ENCODE data around the gene SMC1A. TPM values are rescaled to one million over a fixed set of nuclear protein-coding genes. Genes with fewer than 3 reads are reported as not detected.

The SMC1A gene
- total RNA-seq, 1 experiment from 2014 or later: 15.7 TPM

DNA sequence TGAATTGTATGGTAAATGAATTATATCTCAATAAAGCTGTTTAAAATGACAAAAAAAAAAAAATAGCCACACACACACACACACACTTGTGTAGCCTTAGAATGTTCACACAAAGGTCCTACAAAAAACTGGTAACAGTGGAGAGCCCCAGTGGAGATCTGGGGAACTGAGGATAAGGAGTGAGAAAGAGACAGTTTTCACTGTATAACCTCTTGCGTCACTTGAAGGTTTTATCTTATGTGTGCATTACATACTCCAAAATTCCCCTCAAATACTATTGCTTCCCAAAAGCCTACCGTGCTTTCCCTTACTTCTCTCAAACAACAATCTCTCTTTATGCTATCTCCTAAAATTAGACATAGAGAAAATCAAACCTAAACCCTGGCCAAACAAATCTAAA is 67.8 kb downstream of the SMC1A start:
- no peak overlapping the region for H2AFZ ChIP-seq (ENCODE audit: low read length)
- H4K20me1 ChIP-seq (ENCODE audit: insufficient read depth, low read depth, low read length): no peaks in the 10 kb centered on the region
- no peaks in the 10 kb centered on the region for H3K4me1 ChIP-seq (ENCODE audit: low read length)
- no peak overlapping the region for H3K9ac ChIP-seq (ENCODE audit: low read length)
- H3K27ac ChIP-seq (ENCODE audit: low read length): no peak overlapping the region
- DNase-seq: no peak
- no peaks in the 10 kb centered on the region for H3K9me2 ChIP-seq (replicated peaks; ENCODE audit: insufficient read depth, low read length)
- no peak overlapping the region for H3K4me2 ChIP-seq (ENCODE audit: low read depth, low read length, poor library complexity, severe bottlenecking)
- H3K36me3 ChIP-seq (ENCODE audit: insufficient read depth, low read length): no peaks in the 10 kb centered on the region
- no peaks in the 10 kb centered on the region for H3K9me3 ChIP-seq (ENCODE audit: low read length)
- no peaks in the 10 kb centered on the region for H3K79me2 ChIP-seq (ENCODE audit: low read length)
- H3K4me3 ChIP-seq (ENCODE audit: low read length): no peak overlapping the region
- H3K27me3 ChIP-seq (ENCODE audit: low read length): no peaks in the 10 kb centered on the region

DNA sequence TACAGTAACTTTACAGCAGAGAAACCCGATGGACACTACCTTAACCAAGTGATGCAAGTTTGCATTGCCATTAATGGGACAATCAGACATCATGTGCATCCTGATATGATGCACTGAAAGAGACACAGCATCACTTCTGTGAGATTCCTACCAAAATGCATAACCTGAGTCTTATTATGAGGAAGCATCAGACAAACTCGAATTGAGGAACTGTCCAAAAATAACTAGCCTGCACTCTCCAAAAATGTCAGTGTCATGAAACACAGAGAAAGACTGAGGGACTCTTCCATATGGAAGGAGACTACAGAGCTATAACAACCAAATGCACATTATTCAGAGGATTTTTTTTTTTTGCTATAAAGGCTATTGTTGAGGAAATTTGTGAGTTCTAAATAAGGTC is 74.5 kb downstream of the SMC1A start:
- Histone ChIP-seq H3K79me2 (ENCODE audit: low read length) (no peaks in the 10 kb centered on the region), H3K27me3 (ENCODE audit: low read length) (no peaks in the 10 kb centered on the region), H3K27ac (ENCODE audit: low read length) (no peak overlapping the region), H3K9ac (ENCODE audit: low read length) (no peak overlapping the region), H3K9me3 (ENCODE audit: low read length) (no peaks in the 10 kb centered on the region), H3K4me2 (ENCODE audit: low read depth, low read length, poor library complexity, severe bottlenecking) (no peak overlapping the region), H3K4me3 (ENCODE audit: low read length) (no peak overlapping the region), H3K4me1 (ENCODE audit: low read length) (no peaks in the 10 kb centered on the region), H3K36me3 (ENCODE audit: insufficient read depth, low read length) (no peaks in the 10 kb centered on the region), H4K20me1 (ENCODE audit: insufficient read depth, low read depth, low read length) (no peaks in the 10 kb centered on the region), H2AFZ (ENCODE audit: low read length) (no peak overlapping the region), H3K9me2 (replicated peaks; ENCODE audit: insufficient read depth, low read length) (no peaks in the 10 kb centered on the region)
- no peak for DNase-seq

DNA sequence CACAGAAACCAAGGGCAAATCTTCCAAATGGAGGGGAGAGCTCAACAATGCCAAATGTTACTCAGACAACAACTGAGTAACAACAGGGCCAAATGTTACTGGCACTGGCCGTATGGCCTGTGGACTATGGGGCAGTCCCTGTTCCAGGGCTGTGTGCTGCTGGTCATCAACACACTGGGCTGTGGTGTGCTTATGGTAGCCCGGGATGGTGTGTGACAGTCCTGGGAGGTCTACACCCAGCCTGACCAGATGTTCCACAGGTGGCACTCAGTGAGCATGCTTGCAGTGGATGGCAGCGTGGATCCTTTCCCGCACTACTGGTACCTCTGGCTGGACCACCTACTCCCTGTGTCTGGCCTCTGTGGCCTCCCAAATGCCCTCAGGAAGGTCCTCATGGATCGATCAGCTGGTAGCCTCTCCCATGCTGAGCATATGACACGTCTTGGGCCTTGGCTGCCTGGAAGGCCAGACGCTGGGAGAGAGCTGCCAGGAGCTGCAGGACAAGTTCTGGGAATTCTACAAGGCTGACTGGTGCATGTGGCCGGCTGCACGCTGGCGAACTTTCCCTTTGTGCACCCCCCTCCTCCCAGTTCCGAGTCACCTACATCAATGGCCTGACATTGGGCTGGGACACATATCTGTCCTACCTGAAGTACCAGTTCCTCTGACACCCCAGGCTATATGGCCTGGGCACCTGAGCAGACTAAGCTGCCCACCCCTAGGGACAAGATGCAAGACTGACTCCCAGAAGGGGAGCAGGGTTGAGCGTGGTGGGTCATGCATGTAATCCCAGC is 81.4 kb downstream of the SMC1A start:
- Histone ChIP-seq H3K27ac (ENCODE audit: low read length) (no peak overlapping the region), H4K20me1 (ENCODE audit: insufficient read depth, low read depth, low read length) (no peaks in the 10 kb centered on the region), H3K9me2 (replicated peaks; ENCODE audit: insufficient read depth, low read length) (no peaks in the 10 kb centered on the region), H3K9me3 (ENCODE audit: low read length) (no peaks in the 10 kb centered on the region), H3K27me3 (ENCODE audit: low read length) (no peaks in the 10 kb centered on the region), H3K4me3 (ENCODE audit: low read length) (no peak overlapping the region), H3K79me2 (ENCODE audit: low read length) (no peaks in the 10 kb centered on the region), H3K4me2 (ENCODE audit: low read depth, low read length, poor library complexity, severe bottlenecking) (no peak overlapping the region), H3K36me3 (ENCODE audit: insufficient read depth, low read length) (no peaks in the 10 kb centered on the region), H3K4me1 (ENCODE audit: low read length) (no peaks in the 10 kb centered on the region), H3K9ac (ENCODE audit: low read length) (no peak overlapping the region), H2AFZ (ENCODE audit: low read length) (no peak overlapping the region)
- no peak for DNase-seq

DNA sequence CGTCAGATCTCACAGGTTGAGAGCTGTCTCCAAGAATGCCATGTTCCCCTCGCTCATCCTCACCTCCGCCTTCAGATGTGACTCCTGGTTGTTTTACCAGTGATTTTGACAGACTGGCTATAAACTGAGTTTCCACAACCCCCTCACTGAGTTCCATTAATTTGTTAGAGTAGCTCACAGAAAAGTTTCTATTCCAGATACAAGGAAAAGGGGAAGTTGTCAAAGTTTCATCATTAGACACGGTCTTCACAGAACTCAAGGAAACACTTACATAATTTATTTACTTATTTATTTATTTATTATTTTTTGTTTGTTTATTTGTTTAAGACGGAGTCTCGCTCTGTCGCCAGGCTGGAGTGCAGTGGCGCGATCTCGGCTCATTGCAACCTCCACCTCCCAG is 85.4 kb downstream of the SMC1A start:
- no peak overlapping the region for H3K4me2 ChIP-seq (ENCODE audit: low read depth, low read length, poor library complexity, severe bottlenecking)
- no peak for DNase-seq
- no peaks in the 10 kb centered on the region for H3K27me3 ChIP-seq (ENCODE audit: low read length)
- no peaks in the 10 kb centered on the region for H3K79me2 ChIP-seq (ENCODE audit: low read length)
- no peak overlapping the region for H3K27ac ChIP-seq (ENCODE audit: low read length)
- no peaks in the 10 kb centered on the region for H3K9me2 ChIP-seq (replicated peaks; ENCODE audit: insufficient read depth, low read length)
- H3K4me1 ChIP-seq (ENCODE audit: low read length): no peaks in the 10 kb centered on the region
- H3K4me3 ChIP-seq (ENCODE audit: low read length): no peak overlapping the region
- H3K9ac ChIP-seq (ENCODE audit: low read length): no peak overlapping the region
- no peak overlapping the region for H2AFZ ChIP-seq (ENCODE audit: low read length)
- no peaks in the 10 kb centered on the region for H3K36me3 ChIP-seq (ENCODE audit: insufficient read depth, low read length)
- H3K9me3 ChIP-seq (ENCODE audit: low read length): no peaks in the 10 kb centered on the region
- no peaks in the 10 kb centered on the region for H4K20me1 ChIP-seq (ENCODE audit: insufficient read depth, low read depth, low read length)

DNA sequence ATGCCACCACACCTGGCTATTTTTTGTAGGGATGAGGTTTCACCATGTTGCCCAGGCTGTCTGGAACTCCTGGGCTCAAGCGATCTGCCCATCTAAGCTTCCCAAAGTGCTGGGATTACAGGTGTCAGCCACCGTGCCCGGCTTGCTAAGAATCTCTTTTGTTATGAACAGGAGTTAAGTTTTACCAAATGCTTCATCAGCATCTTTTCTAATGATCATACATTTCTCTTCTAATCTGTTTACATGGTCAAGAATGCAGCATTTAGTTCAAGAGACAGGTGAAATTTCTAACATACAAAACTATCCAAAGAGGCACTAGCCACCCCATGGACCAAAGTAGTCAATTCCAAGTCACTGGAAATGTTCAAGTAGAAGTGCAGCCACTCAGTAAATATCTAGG is 88.6 kb downstream of the SMC1A start:
- Histone ChIP-seq H3K27me3 (ENCODE audit: low read length) (no peaks in the 10 kb centered on the region), H2AFZ (ENCODE audit: low read length) (no peak overlapping the region), H4K20me1 (ENCODE audit: insufficient read depth, low read depth, low read length) (no peaks in the 10 kb centered on the region), H3K27ac (ENCODE audit: low read length) (no peak overlapping the region), H3K36me3 (ENCODE audit: insufficient read depth, low read length) (no peaks in the 10 kb centered on the region), H3K79me2 (ENCODE audit: low read length) (no peaks in the 10 kb centered on the region), H3K4me1 (ENCODE audit: low read length) (no peaks in the 10 kb centered on the region), H3K9me3 (ENCODE audit: low read length) (no peaks in the 10 kb centered on the region), H3K9ac (ENCODE audit: low read length) (no peak overlapping the region), H3K4me3 (ENCODE audit: low read length) (no peak overlapping the region), H3K4me2 (ENCODE audit: low read depth, low read length, poor library complexity, severe bottlenecking) (no peak overlapping the region), H3K9me2 (replicated peaks; ENCODE audit: insufficient read depth, low read length) (no peaks in the 10 kb centered on the region)
- no peak for DNase-seq

DNA sequence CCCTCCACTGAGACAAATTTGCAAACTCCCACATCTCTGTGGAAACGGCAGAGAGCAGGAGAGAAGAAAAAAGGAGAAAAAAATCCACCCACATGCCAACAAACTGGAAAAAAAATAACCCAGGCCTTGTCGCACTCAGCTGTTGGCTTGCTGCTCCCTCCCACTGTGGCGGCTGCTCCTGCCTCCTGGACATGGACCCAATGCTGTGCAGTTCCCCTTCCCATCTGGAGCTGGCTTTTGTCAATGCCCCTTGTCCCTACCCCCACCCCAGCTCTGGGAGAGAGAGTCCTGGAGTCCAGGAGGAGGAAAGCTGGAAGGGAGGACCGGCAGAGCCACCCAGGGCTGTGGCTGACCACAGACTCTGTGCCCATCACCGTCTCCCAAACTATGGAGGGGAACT is 90.2 kb downstream of the SMC1A start:
- H3K9me3 ChIP-seq (ENCODE audit: low read length): no peaks in the 10 kb centered on the region
- H2AFZ ChIP-seq (ENCODE audit: low read length): no peak overlapping the region
- H3K9me2 ChIP-seq (replicated peaks; ENCODE audit: insufficient read depth, low read length): no peaks in the 10 kb centered on the region
- H4K20me1 ChIP-seq (ENCODE audit: insufficient read depth, low read depth, low read length): no peaks in the 10 kb centered on the region
- no peak overlapping the region for H3K27ac ChIP-seq (ENCODE audit: low read length)
- no peak overlapping the region for H3K4me3 ChIP-seq (ENCODE audit: low read length)
- no peak overlapping the region for H3K4me2 ChIP-seq (ENCODE audit: low read depth, low read length, poor library complexity, severe bottlenecking)
- DNase-seq: no peak
- no peaks in the 10 kb centered on the region for H3K79me2 ChIP-seq (ENCODE audit: low read length)
- peaks cover 5% of the 10 kb centered on the region for H3K4me1 ChIP-seq (ENCODE audit: low read length)
- H3K36me3 ChIP-seq (ENCODE audit: insufficient read depth, low read length): no peaks in the 10 kb centered on the region
- no peaks in the 10 kb centered on the region for H3K27me3 ChIP-seq (ENCODE audit: low read length)
- no peak overlapping the region for H3K9ac ChIP-seq (ENCODE audit: low read length)

DNA sequence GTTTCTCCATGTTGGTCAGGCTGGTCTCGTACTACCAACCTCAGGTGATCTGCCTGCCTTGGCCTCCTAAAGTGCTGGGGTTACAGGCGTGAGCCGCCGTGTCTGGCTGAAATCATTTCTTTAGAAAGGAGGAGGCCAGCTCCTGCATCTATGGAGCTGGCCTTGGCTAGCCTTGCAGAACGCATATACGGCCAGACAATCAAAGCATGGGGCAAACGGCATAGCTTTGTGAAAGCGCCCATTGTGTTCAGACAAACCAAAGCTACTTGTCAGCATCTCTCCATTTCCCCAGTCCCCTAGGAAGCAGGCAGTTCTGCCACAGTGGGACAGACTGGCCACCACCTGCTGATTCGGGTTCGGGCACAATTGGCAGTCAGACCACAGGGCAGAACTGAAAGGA is 92.1 kb downstream of the SMC1A start:
- Histone ChIP-seq H3K79me2 (ENCODE audit: low read length) (no peaks in the 10 kb centered on the region), H3K9me2 (replicated peaks; ENCODE audit: insufficient read depth, low read length) (no peaks in the 10 kb centered on the region), H3K27me3 (ENCODE audit: low read length) (no peaks in the 10 kb centered on the region), H3K9ac (ENCODE audit: low read length) (no peak overlapping the region), H3K4me3 (ENCODE audit: low read length) (no peak overlapping the region), H2AFZ (ENCODE audit: low read length) (no peak overlapping the region), H4K20me1 (ENCODE audit: insufficient read depth, low read depth, low read length) (no peaks in the 10 kb centered on the region), H3K4me1 (ENCODE audit: low read length) (peaks cover 7% of the 10 kb centered on the region), H3K4me2 (ENCODE audit: low read depth, low read length, poor library complexity, severe bottlenecking) (no peak overlapping the region), H3K27ac (ENCODE audit: low read length) (no peak overlapping the region), H3K9me3 (ENCODE audit: low read length) (no peaks in the 10 kb centered on the region), H3K36me3 (ENCODE audit: insufficient read depth, low read length) (no peaks in the 10 kb centered on the region)
- no peak for DNase-seq

DNA sequence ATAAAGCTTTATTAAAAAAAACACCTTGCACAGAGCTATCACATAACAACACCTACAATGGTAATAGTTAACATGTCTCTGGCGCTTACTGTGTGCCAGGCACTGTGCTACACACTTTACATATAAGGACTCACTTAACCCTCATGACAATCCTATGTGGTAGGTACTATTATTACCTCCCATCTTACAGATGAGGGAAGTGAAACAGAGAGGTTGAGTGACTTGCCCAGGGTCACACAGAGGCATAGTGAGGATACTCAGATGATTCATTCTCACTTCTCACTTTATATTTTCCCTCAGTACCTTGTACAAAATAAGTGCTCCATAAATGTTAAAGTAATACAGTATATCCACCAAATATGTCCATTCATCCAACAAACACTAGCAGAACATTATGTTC is 97.7 kb downstream of the SMC1A start:
- H3K9me2 ChIP-seq (replicated peaks; ENCODE audit: insufficient read depth, low read length): no peaks in the 10 kb centered on the region
- H3K9me3 ChIP-seq (ENCODE audit: low read length): no peaks in the 10 kb centered on the region
- H3K79me2 ChIP-seq (ENCODE audit: low read length): no peaks in the 10 kb centered on the region
- no peak overlapping the region for H2AFZ ChIP-seq (ENCODE audit: low read length)
- H3K9ac ChIP-seq (ENCODE audit: low read length): no peak overlapping the region
- no peaks in the 10 kb centered on the region for H3K27me3 ChIP-seq (ENCODE audit: low read length)
- H3K27ac ChIP-seq (ENCODE audit: low read length): no peak overlapping the region
- H3K4me3 ChIP-seq (ENCODE audit: low read length): no peak overlapping the region
- H3K4me2 ChIP-seq (ENCODE audit: low read depth, low read length, poor library complexity, severe bottlenecking): no peak overlapping the region
- H3K4me1 ChIP-seq (ENCODE audit: low read length): peaks cover 18% of the 10 kb centered on the region
- DNase-seq: no peak
- no peaks in the 10 kb centered on the region for H3K36me3 ChIP-seq (ENCODE audit: insufficient read depth, low read length)
- no peaks in the 10 kb centered on the region for H4K20me1 ChIP-seq (ENCODE audit: insufficient read depth, low read depth, low read length)

Data from Karpas-422 (cell line).